SK-N-SH treated with all-trans-retinoic acid at 6 μM for 48 hours (cell line): Measurements from ENCODE around the gene ABTB1.

Experiments
- ARNTL ChIP-seq: fragments of 450-650 bp; formaldehyde crosslinking; IDR thresholded peaks from 2 replicates; pipeline ENCODE4 v1.5.0; 2020; ENCODE audit warnings: low read depth, mild to moderate bottlenecking, moderate library complexity, borderline replicate concordance
- GLIS3 ChIP-seq: fragments of 250-450 bp; sonication (Bioruptor Pico); IDR thresholded peaks from 2 replicates; pipeline ENCODE4 v1.5.0; 2020; ENCODE audit warnings: mild to moderate bottlenecking, moderate library complexity
- OSR1 ChIP-seq: fragments of 250-450 bp; sonication (Bioruptor Pico); IDR thresholded peaks from 2 replicates; pipeline ENCODE4 v1.8.0; 2022; ENCODE audit warnings: moderate library complexity, mild to moderate bottlenecking, inconsistent platforms
- TOX ChIP-seq: fragments of 250-450 bp; sonication (Bioruptor Pico); IDR thresholded peaks from 2 replicates; pipeline ENCODE4 v1.8.0; 2021; ENCODE audit warnings: mild to moderate bottlenecking, moderate library complexity, borderline replicate concordance
- ZFP3 ChIP-seq: fragments of 250-450 bp; sonication (Bioruptor Pico); IDR thresholded peaks from 2 replicates; pipeline ENCODE4 v1.5.0; 2020; ENCODE audit warnings: mild to moderate bottlenecking, moderate library complexity

- TF ChIP-seq GLIS3 (CRISPR knock-in tag) (no peak), ARNTL (CRISPR knock-in tag) (no peak), OSR1 (no peak), TOX (CRISPR knock-in tag) (no peak), ZFP3 (no peak)
Measured at GRCh38 chr3:127654374-127654773, 18.4 kb upstream of the ABTB1 start.
